H1 (cell line): ENCODE data around the gene KRT77.

Experiments used
- BRCA1 ChIP-seq: IDR thresholded peaks from 2 replicates; pipeline ENCODE4 v1.6.1; 2012; ENCODE audit warnings: low read depth, low read length, improper control_type of control experiment
- CTCF ChIP-seq, 3 experiments: IDR thresholded peaks; 1 replicate in 2 of 3; 2 replicates in 1 of 3; pipeline versions ENCODE4 v1.5.1 to v1.6.1; 2011; ENCODE audit warnings: low read length in 3 of 3, mild to moderate bottlenecking in 3 of 3, inconsistent platforms in 2 of 3, low read depth in 1 of 3, moderate library complexity in 1 of 3; ENCODE audit not compliant: insufficient read depth in 1 of 3; ENCODE audit errors: control extremely low read depth in 1 of 3
- EZH2 ChIP-seq: fragments of 200-600 bp; sonication (generic); IDR thresholded peaks from 2 replicates; pipeline ENCODE4 v1.7.1; 2012; ENCODE audit warnings: low read depth, mild to moderate bottlenecking, moderate library complexity, low read length, inconsistent platforms; ENCODE audit not compliant: severe bottlenecking
- GTF2F1 ChIP-seq: IDR thresholded peaks from 2 replicates; pipeline ENCODE4 v1.6.1; 2012; ENCODE audit warnings: low read depth, low read length, improper control_type of control experiment, borderline replicate concordance
- HDAC2 ChIP-seq, 2 experiments: fragments of 300-600 bp in 1 of 2; sonication (generic) in 1 of 2; IDR thresholded peaks; 2 replicates each; pipeline ENCODE4 v1.6.1; 2011 to 2012; ENCODE audit warnings: low read depth in 2 of 2, low read length in 2 of 2, mild to moderate bottlenecking in 2 of 2, moderate library complexity in 2 of 2, borderline replicate concordance in 1 of 2, inconsistent platforms in 1 of 2
- HDAC6 ChIP-seq: IDR thresholded peaks from one replicate; pipeline ENCODE4 v1.7.1; 2012; ENCODE audit warnings: low read depth, mild to moderate bottlenecking, inconsistent platforms, low read length, moderate library complexity
- JUND ChIP-seq: IDR thresholded peaks from 2 replicates; pipeline ENCODE4 v1.6.1; 2011; ENCODE audit warnings: mild to moderate bottlenecking, improper control_type of control experiment, low read length
- POLR2A ChIP-seq, 2 experiments: IDR thresholded peaks; 1 replicate in 1 of 2; 2 replicates in 1 of 2; pipeline ENCODE4 v1.6.1; 2011; ENCODE audit warnings: low read depth in 2 of 2, low read length in 2 of 2, mild to moderate bottlenecking in 2 of 2; ENCODE audit errors: control extremely low read depth in 1 of 2
- POLR2AphosphoS5 ChIP-seq: IDR thresholded peaks from 2 replicates; pipeline ENCODE4 v1.6.1; 2011; ENCODE audit warnings: low read depth, low read length
- RFX5 ChIP-seq: IDR thresholded peaks from 2 replicates; pipeline ENCODE4 v1.6.1; 2011; ENCODE audit warnings: low read depth, low read length, improper control_type of control experiment, borderline replicate concordance
- SIN3A ChIP-seq, 2 experiments: IDR thresholded peaks in 1 of 2; conservative IDR thresholded peaks in 1 of 2; 2 replicates each; pipeline ENCODE4 v1.6.1; 2011 to 2012; ENCODE audit warnings: low read length in 2 of 2, improper control_type of control experiment in 1 of 2, low read depth in 1 of 2, mild to moderate bottlenecking in 1 of 2
- SP1 ChIP-seq: IDR thresholded peaks from 2 replicates; pipeline ENCODE4 v1.6.1; 2011; ENCODE audit warnings: low read depth, low read length
- TAF1 ChIP-seq: IDR thresholded peaks from 2 replicates; pipeline ENCODE4 v1.6.1; 2011; ENCODE audit warnings: mild to moderate bottlenecking, low read depth, low read length

GRCh38 chr12:52691076-52691840 lies 12.1 kb downstream of the KRT77 start:
- TF ChIP-seq CTCF (IDR thresholded peaks at IDR 0.05; ENCODE audit: control extremely low read depth in 1 of 3, insufficient read depth in 1 of 3, low read depth in 1 of 3, low read length in 3 of 3) (no peak), TAF1 (no peak), EZH2 (no peak), POLR2A (IDR thresholded peaks at IDR 0.05; ENCODE audit: control extremely low read depth in 1 of 2, low read depth in 2 of 2, low read length in 2 of 2) (no peak), BRCA1 (no peak), RFX5 (no peak), POLR2AphosphoS5 (no peak), HDAC6 (no peak), GTF2F1 (no peak), HDAC2 (IDR thresholded peaks at IDR 0.05; ENCODE audit: borderline replicate concordance in 1 of 2, low read depth in 2 of 2, low read length in 2 of 2) (no peak), JUND (no peak), SIN3A (conservative IDR thresholded peaks at IDR 0.05 in 1 of 2, IDR thresholded peaks at IDR 0.05 in 1 of 2; ENCODE audit: low read depth in 1 of 2, low read length in 2 of 2) (no peak), SP1 (no peak)
